Measurements from ENCODE around the gene SCAMP3.
"Not testable (repeated sequence)": the region's sequence is repeated elsewhere in the genome, so short reads cannot be mapped to it uniquely, and the experiment has no call there.

SCAMP3 gene

DNA sequence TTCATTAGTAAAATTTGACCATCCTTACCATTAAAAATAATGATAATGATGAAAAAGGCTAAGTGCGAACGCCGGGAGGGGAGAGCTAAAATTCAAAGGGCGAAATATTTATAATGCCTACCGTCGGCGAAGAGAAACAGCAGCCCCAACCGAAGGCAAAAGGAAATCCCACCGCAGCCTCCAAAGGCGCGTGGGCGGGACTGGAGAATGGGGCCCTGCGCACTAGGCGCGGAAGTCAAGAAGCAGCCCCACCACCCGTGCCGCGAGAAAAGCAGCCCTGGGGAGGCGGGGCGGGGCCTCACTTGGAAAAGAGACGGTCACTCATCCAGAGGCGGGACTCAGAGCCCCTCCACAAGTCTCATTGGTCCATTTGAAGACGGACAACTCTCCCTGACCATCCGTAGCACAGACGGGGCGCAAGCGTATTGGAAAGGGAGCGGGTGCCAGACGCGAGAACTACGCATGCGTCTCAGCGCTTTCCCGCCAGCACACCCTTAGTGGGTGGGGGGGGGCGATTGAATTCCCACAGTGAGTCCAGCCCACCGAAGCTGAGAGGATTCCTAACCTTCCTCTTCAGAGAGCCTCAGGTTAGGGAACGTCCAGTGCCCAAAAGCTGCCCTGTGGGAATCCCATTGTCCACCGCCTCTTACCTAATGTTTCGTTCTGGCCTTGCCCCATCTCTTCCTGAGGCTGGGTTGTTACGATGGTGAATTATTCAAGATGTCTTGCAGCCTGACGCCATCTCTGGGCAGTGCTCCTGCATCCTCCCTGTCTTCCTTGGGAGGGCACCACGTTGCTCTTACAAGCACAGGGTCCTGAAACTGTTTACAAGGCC, 34.7 kb downstream of the SCAMP3 start:
- DNase-seq (ENCODE audit: low read depth in 2 of 2) = peak; percentile 95 to 99

GRCh38 chr1:155226910-155227260, 35.3 kb downstream of the SCAMP3 start:
- DNase-seq (ENCODE audit: low read depth in 2 of 2) = peak in 1 of 2 experiments; percentile 41

GRCh38 chr1:155226188-155226909, 35.8 kb downstream of the SCAMP3 start:
- peak; percentile 55 to 73 for DNase-seq (ENCODE audit: low read depth in 2 of 2)

DNA sequence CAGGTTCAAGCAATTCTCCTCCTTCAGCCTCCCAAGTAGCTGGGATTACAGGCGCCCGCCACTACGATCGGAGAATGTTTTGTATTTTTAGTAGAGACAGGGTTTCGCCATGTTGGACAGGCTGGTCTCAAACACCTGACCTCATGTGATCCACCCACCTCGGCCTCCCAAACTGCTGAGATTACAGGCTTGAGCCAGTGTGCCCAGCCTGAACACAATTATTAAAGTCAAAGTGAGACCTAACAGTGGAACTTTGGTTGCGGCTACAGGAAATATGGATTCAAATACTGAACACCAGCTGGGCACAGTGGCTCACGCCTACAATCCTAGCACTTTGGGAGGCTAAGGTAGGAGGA, 36.8 kb downstream of the SCAMP3 start:
- DNase-seq (ENCODE audit: low read depth in 2 of 2) = not testable (repeated sequence)

DNA sequence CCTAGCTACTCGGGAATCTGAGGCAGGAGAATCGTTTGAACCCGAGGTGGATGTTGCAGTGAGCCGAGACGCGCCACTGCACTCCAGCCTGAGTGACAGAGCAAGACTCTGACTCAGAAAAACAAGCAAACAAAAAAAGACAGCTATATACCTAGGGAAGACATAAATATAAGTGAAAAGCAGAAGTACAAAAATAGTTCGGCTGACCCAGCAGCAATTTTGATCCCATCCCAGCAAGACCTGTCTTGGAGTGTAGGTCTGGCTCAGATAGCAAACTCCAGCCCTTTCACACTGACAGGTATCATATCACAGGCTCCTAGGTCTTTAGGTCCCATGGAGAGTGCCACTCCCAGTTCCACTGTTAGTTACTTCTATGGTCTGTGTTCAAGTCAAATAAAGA, 39.1 kb downstream of the SCAMP3 start:
- no peak for DNase-seq (ENCODE audit: low read depth in 2 of 2)

DNA sequence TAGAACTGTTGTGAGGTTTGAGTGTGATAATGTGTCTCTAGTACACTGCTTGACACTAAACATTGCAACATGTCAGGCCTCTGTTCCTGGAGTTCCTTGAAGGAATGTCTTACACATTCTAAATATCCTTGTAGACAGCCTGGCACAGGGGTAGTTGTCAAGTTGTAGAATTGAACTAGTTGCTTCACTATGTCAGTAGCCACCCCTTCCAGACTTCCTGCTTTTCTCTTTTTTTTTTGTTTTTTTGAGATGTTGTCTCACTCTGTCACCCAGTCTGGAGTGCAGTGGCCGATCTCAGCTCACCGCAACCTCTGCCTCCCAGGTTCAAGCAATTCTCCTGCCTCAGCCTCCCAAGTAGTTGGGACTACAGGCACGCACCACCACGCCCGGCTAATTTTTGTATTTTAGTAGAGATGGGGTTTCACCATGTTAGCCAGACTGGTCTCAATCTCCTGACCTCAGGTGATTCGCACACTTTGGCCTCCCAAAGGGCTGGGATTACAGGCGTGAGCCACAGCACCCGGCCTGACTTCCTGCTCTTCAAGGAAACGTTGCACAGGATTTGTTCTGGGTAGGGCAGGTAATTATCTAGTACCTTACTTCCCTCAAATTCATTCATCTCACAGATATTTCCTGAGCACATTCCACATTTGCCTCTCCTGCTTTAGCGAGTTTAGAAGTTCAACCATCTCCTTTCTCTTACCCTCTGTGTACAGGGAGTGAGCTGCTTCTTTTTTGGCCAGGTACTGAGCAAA, 41.8 kb downstream of the SCAMP3 start:
- not testable (repeated sequence) for DNase-seq (ENCODE audit: low read depth in 2 of 2)

DNA sequence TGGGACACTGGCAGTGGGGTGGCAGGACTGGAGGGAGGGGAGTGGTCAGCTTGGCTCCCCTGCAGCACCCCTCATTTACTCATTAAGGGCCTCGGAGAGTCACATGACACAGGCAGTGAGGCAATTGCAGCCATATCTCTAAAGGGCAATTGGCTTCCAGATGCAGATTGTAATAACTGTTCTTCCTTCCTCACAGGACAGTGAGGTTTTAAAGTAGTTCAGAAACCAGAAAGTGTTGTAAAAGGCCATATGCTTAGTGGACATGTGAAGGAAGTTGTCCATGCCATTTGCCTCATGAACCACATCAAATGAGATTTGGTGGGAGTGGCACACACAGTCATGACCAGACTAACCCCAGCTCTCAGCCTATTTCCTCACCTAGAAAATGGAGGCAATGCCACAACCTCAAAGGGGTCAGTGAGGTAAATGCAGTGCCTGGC, 42.5 kb downstream of the SCAMP3 start:
- DNase-seq (ENCODE audit: low read depth in 2 of 2) = no peak

- no peak for DNase-seq (ENCODE audit: low read depth in 2 of 2)
Observed at GRCh38 chr1:155218854-155219591, 43.1 kb downstream of the SCAMP3 start.

- DNase-seq (ENCODE audit: low read depth in 2 of 2) = not testable (repeated sequence)
Observed at GRCh38 chr1:155214702-155215101, 47.5 kb downstream of the SCAMP3 start.

GRCh38 chr1:155212051-155212440, 50.1 kb downstream of the SCAMP3 start:
- DNase-seq (ENCODE audit: low read depth in 2 of 2) = not testable (repeated sequence)

DNA sequence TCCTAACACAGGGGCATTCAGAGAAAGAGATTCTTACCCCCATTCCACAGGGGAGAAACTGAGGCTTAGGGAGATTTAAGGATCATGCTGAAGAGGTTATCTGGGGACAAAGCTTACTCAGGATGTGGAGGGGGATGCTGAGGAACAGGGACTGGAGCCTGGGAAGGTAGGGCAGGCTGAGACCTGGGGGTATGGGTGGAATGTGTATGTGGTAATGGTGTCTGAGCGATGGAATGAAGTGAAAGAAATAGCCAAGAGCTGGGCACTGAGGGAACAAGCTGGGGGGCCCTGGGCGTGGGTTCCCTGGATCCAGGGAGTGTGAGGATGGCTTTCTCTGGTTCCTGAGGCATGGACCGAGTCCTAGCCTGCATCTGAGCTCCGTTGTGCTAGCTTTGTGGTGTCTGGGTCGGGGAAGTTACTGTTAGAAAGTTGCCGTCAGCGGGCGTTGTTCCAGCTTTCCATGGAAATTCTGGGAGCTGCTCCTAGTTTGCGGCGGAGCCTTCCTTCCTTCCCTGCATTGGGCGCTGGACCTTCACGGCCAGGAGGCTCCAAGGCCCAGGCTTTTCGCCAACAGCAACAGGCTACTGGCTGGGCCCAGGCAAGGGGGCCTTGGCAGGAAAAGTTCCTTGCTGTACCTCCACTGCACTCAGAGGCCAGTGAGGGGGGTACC, 50.6 kb downstream of the SCAMP3 start:
- not testable (repeated sequence) for DNase-seq (ENCODE audit: low read depth in 2 of 2)

- no peak for DNase-seq (ENCODE audit: low read depth in 2 of 2)
Observed at GRCh38 chr1:155210314-155211104, 51.7 kb downstream of the SCAMP3 start.

GRCh38 chr1:155209312-155209721, 52.8 kb downstream of the SCAMP3 start:
- DNase-seq (ENCODE audit: low read depth in 2 of 2) = no peak

DNA sequence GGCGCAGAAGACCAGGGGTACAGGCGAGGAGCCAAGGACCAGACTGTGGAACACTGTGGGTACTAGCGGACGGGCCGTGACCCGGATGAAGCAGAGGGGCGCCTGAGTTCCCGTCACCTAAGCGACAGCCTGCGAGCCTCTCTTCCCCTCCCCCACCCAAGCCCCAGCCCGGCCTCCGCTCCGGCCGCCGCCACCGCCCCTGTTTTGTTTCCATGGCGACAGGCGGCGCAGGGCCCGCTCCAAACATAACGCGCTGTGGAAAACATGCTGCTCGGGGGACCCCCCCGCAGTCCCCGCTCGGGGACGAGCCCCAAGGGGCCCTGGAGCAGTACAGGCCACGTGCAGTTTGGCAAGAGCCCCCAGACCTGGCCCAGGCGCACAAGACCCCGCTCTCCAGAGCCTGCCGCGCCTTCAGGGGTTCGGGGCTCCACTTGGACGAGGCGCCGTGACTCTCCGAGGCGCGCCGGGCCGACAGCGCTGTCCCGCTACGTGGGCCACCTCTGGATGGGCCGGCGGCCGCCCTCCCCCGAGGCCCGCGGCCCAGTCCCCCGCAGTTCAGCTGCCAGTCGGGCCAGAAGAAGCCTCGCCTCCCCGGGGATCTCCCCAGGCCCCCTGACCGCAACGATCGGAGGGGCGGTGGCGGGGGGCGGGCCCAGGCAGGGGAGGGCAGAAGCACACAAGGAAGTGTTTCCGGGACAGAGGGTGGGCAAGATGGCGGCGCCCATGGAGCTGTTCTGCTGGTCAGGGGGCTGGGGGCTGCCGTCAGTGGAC, 53.4 kb downstream of the SCAMP3 start, which contains the start of gene MTX1:
TSS of gene MTX1 (plus strand) at position 155 of the 771 bp plus-strand sequence. CDS start at position 265, 110 bp downstream.
- peak; percentile 70 to 84 for DNase-seq (ENCODE audit: low read depth in 2 of 2)

- DNase-seq (ENCODE audit: low read depth in 2 of 2) = no peak
Observed at GRCh38 chr1:155207806-155208540, 54.2 kb downstream of the SCAMP3 start, which contains the start of gene THBS3. Gene THBS3 (minus strand): TSS chr1:155207897. CDS start chr1:155207876, 21 bp downstream.

- DNase-seq (ENCODE audit: low read depth in 2 of 2) = peak; percentile 75 to 91
Observed at GRCh38 chr1:155206891-155207805, 55.0 kb downstream of the SCAMP3 start.

Measured in stimulated activated CD4-positive, alpha-beta T cell treated with anti-CD3 and anti-CD28 coated beads, Interleukin-12 subunit alpha, Interleukin-12 subunit beta, amount 100 ng/mL, for 24 hours (primary cell).